HCT116 (cell line): Measurements from ENCODE around the gene ABCA1. TPM values are rescaled to one million over a fixed set of nuclear protein-coding genes. Genes with fewer than 3 reads are reported as not detected.

Experiments used
- ATAC-seq: fragments of 200-7000 bp; cut with Tn5 transposase; 2 replicates; pipeline ENCODE4 v1.9.1; 2020; ENCODE audit warnings: mild to moderate bottlenecking, moderate library complexity
- BruUV-seq: library from RNA; stranded (reverse); fragments of 400-500 nt; replicated peaks from 2 replicates; lab custom pipeline; 2021; lab: Mats Ljungman, UMichigan
- CTCF ChIA-PET: fragments of 300-600 bp; sonication (Branson Sonifier 250); formaldehyde crosslinking; loops from one replicate; lab custom pipeline; 2021; ENCODE audit warnings: antibody characterized with exemption; lab: Charles Lee
- POLR2A ChIA-PET: fragments of 300-600, 350-600 bp; sonication (Branson Sonifier 250); formaldehyde crosslinking; loops from one replicate; lab custom pipeline; 2021; ENCODE audit warnings: antibody characterized with exemption; lab: Charles Lee
- RAD21 ChIA-PET, 2 experiments: fragments of 300-600 bp; sonication (Branson Sonifier 250); formaldehyde crosslinking; loops; one replicate each; lab custom pipeline; 2023; ENCODE audit warnings: low total read pairs in 2 of 2; ENCODE audit not compliant: uncharacterized antibody in 2 of 2, unreplicated experiment in 2 of 2, low non-redundant PET in 1 of 2; lab: Charles Lee
- DNase-seq: peaks from one replicate; pipeline ENCODE4 v3.0.0-alpha.2; 2010; ENCODE audit warnings: low read depth, low spot score
- H2AFZ ChIP-seq: fragments of 200-600 bp; shearing (Covaris generic), sonication (generic); 2 replicates; pipeline ENCODE4 v1.6.1; 2017; ENCODE audit warnings: low read depth, mixed run types, mixed read lengths, antibody characterized with exemption, low read length; ENCODE audit not compliant: poor library complexity, severe bottlenecking
- H3K27ac ChIP-seq: 2 replicates; pipeline ENCODE4 v1.5.1; 2012; ENCODE audit warnings: low read depth, low read length
- H3K27me3 ChIP-seq: fragments of 200-600 bp; sonication (generic); 2 replicates; pipeline ENCODE4 v1.6.1; 2016; ENCODE audit warnings: mixed run types, low read length, mixed read lengths; ENCODE audit not compliant: insufficient read depth
- H3K36me3 ChIP-seq, 2 experiments: fragments of 200-500 bp in 1 of 2; fragments of 200-600 bp in 1 of 2; sonication (Bioruptor generic) in 1 of 2; sonication (generic) in 1 of 2; 2 replicates each; pipeline versions ENCODE4 v1.5.1 to v1.6.1; 2014 to 2016; ENCODE audit warnings: low read length in 2 of 2, inconsistent platforms in 1 of 2, mixed read lengths in 1 of 2, mixed run types in 1 of 2; ENCODE audit not compliant: insufficient read depth in 2 of 2, control insufficient read depth in 1 of 2
- H3K4me1 ChIP-seq, 2 experiments: fragments of 200-600 bp in 1 of 2; sonication (generic) in 1 of 2; 2 replicates each; pipeline versions ENCODE4 v1.5.1 to v1.6.1; 2012 to 2017; ENCODE audit warnings: low read length in 2 of 2, inconsistent platforms in 1 of 2, mild to moderate bottlenecking in 1 of 2, mixed read lengths in 1 of 2, mixed run types in 1 of 2, moderate library complexity in 1 of 2; ENCODE audit not compliant: insufficient read depth in 2 of 2, control insufficient read depth in 1 of 2
- H3K4me2 ChIP-seq: fragments of 200-600 bp; sonication (generic); 2 replicates; pipeline ENCODE4 v1.6.1; 2017; ENCODE audit warnings: mixed run types, low read length, mixed read lengths
- H3K4me3 ChIP-seq, 2 experiments: fragments of 200-600 bp in 1 of 2; sonication (generic) in 1 of 2; replicated peaks in 1 of 2; 2 replicates each; pipeline ENCODE4 v1.5.1; 2011 to 2016; ENCODE audit warnings: low read length in 2 of 2, control low read depth in 1 of 2, low read depth in 1 of 2, mild to moderate bottlenecking in 1 of 2, mixed read lengths in 1 of 2, mixed run types in 1 of 2
- H3K79me2 ChIP-seq: fragments of 200-600 bp; sonication (generic); 2 replicates; pipeline ENCODE4 v1.6.1; 2017; ENCODE audit warnings: mild to moderate bottlenecking, mixed run types, low read length, moderate library complexity, mixed read lengths; ENCODE audit not compliant: insufficient read depth
- H3K9ac ChIP-seq: fragments of 200-600 bp; sonication (generic); 2 replicates; pipeline ENCODE4 v1.6.1; 2016; ENCODE audit warnings: low read length, mixed read lengths
- H3K9me2 ChIP-seq: fragments of 200-600 bp; sonication (generic), shearing (Covaris generic); 2 replicates; pipeline ENCODE4 v1.6.1; 2017; ENCODE audit warnings: mixed run types, mild to moderate bottlenecking, moderate library complexity; ENCODE audit not compliant: insufficient read depth
- H3K9me3 ChIP-seq, 2 experiments: fragments of 200-500 bp in 1 of 2; fragments of 200-600 bp in 1 of 2; sonication (Bioruptor generic) in 1 of 2; sonication (generic) in 1 of 2; 2 replicates each; pipeline ENCODE4 v1.6.1; 2014 to 2017; ENCODE audit warnings: low read length in 2 of 2, mixed read lengths in 2 of 2, inconsistent platforms in 1 of 2, low read depth in 1 of 2, mild to moderate bottlenecking in 1 of 2, mixed run types in 1 of 2, moderate library complexity in 1 of 2; ENCODE audit not compliant: control insufficient read depth in 1 of 2, insufficient read depth in 1 of 2
- H4K20me1 ChIP-seq: fragments of 200-600 bp; sonication (generic), shearing (Covaris generic); 2 replicates; pipeline ENCODE4 v1.6.1; 2017; ENCODE audit warnings: mixed run types, mild to moderate bottlenecking, moderate library complexity; ENCODE audit not compliant: insufficient read depth
- CTCF ChIP-seq, 3 experiments: fragments of 200-600 bp in 1 of 3; sonication (generic) in 1 of 3; IDR thresholded peaks in 2 of 3; conservative IDR thresholded peaks in 1 of 3; 2 replicates each; pipeline ENCODE4 v1.5.1; 2012 to 2017; ENCODE audit warnings: low read depth in 2 of 3, low read length in 2 of 3, antibody characterized with exemption in 1 of 3, borderline replicate concordance in 1 of 3, control low read depth in 1 of 3, mild to moderate bottlenecking in 1 of 3, mixed read lengths in 1 of 3, mixed run types in 1 of 3, moderate library complexity in 1 of 3; ENCODE audit not compliant: insufficient read depth in 1 of 3
- EZH2 ChIP-seq: fragments of 200-600 bp; sonication (generic); IDR thresholded peaks from 2 replicates; pipeline ENCODE4 v1.6.1; 2017; ENCODE audit warnings: antibody characterized with exemption, mixed run types
- EZH2phosphoT487 ChIP-seq: fragments of 200-600 bp; IDR thresholded peaks from 2 replicates; pipeline ENCODE4 v1.6.1; 2018; ENCODE audit warnings: antibody characterized with exemption, borderline replicate concordance
- SRF ChIP-seq: IDR thresholded peaks from 2 replicates; pipeline ENCODE4 v1.6.1; 2012; ENCODE audit warnings: low read depth
- TCF7L2 ChIP-seq: IDR thresholded peaks from 2 replicates; pipeline ENCODE4 v1.7.0; 2011; ENCODE audit warnings: borderline replicate concordance, inconsistent platforms; ENCODE audit not compliant: insufficient read depth, insufficient read length; ENCODE audit errors: extremely low read depth
- ZBTB33 ChIP-seq: IDR thresholded peaks from 2 replicates; pipeline ENCODE4 v1.6.1; 2011; ENCODE audit warnings: mild to moderate bottlenecking, low read length, moderate library complexity; ENCODE audit not compliant: insufficient replicate concordance; ENCODE audit errors: extremely low read depth
- intact Hi-C: fragments of 100-400 bp; cut with micrococcal nuclease; formaldehyde crosslinking; loops from 2 replicates; pipeline ENCODE4 v1.10.0; 2022
- total RNA-seq: library from RNA; stranded (reverse); gene quantifications from one replicate; pipeline ENCODE4 v1.2.1, GENCODE V29; 2021; ENCODE audit not compliant: unreplicated experiment

The ABCA1 gene
- total RNA-seq, 1 experiment from 2014 or later = 0.89 TPM

GRCh38 chr9:104775574-104775936 is 152.4 kb downstream of the ABCA1 start:
- no peak overlapping the region for H3K4me2 ChIP-seq
- H3K4me3 ChIP-seq = no peak overlapping the region
- ChIA-PET CTCF (no interaction called here), RAD21 (no interaction called here), POLR2A (no interaction called here)
- 0 out of 2 replicates have a peak, but pooled peaks cover 4% of the 10 kb centered on the region for H3K27me3 ChIP-seq
- H3K79me2 ChIP-seq = no peaks in the 10 kb centered on the region
- no peak overlapping the region for H3K9ac ChIP-seq
- no peak overlapping the region for H3K27ac ChIP-seq
- BruUV-seq = no TSS peak
- no peaks in the 10 kb centered on the region for H3K36me3 ChIP-seq
- H4K20me1 ChIP-seq = no peaks in the 10 kb centered on the region
- TF ChIP-seq SRF = no peak
- TF ChIP-seq EZH2phosphoT487 = no peak
- TF ChIP-seq EZH2 = no peak
- TF ChIP-seq TCF7L2 = no peak
- no peak for TF ChIP-seq ZBTB33
- TF ChIP-seq CTCF (IDR thresholded peaks at IDR 0.05 in 2 of 3, conservative IDR thresholded peaks at IDR 0.05 in 1 of 3; ENCODE audit: borderline replicate concordance in 1 of 3, insufficient read depth in 1 of 3, low read depth in 2 of 3, low read length in 2 of 3) = no peak
- intact Hi-C loops = no loop called here
- no peaks in the 10 kb centered on the region for H3K9me2 ChIP-seq
- DNase-seq (no peak), ATAC-seq (no peak)
- H3K9me3 ChIP-seq = no peaks in the 10 kb centered on the region
- H2AFZ ChIP-seq = no peak overlapping the region
- H3K4me1 ChIP-seq = no peaks in the 10 kb centered on the region
